NCI-H1092 (cell line): ENCODE measurements around the gene SLC38A6.

ENCODE experiments used
- DNase-seq: peaks from one replicate; lab custom pipeline; 2025; lab: John Stamatoyannopoulos, UW

Gene SLC38A6

GRCh38 chr14:60980811-60981632, at the start of gene SLC38A6, which contains the start of gene TRMT5:
Gene SLC38A6 (plus strand): TSS chr14:60981245. CDS start chr14:60981278, 33 bp downstream.
Gene TRMT5 (minus strand): TSS chr14:60981079. CDS start chr14:60980973, 106 bp downstream.
- DNase-seq, result peak; percentile 95

- DNase-seq, result no peak
Measured at GRCh38 chr14:60933920-60934655, 47.0 kb upstream of the SLC38A6 start.

- no peak for DNase-seq
Measured at GRCh38 chr14:60935319-60935718, 45.7 kb upstream of the SLC38A6 start.

- DNase-seq, result no peak
Measured at GRCh38 chr14:60943637-60944032, 37.4 kb upstream of the SLC38A6 start.

DNA sequence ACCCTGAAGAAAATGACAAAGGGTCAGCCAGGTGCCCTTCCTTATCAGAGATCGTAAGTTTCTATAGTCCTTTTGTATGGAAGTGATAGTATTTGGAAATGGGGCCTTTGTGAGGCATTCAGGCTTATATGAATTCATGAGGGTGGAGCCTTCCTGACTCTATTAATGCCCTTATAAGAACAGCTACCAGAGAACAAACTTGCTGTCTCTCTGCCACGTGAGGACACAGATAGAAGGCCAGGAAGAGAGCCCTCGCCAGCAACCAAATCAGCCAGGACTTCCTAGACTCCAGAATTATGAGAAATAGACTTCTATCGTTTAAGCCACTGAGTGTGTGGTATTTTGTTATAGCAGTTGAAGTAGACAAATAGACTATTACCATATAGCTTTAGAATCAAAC, 36.8 kb upstream of the SLC38A6 start:
- DNase-seq, result no peak

DNA sequence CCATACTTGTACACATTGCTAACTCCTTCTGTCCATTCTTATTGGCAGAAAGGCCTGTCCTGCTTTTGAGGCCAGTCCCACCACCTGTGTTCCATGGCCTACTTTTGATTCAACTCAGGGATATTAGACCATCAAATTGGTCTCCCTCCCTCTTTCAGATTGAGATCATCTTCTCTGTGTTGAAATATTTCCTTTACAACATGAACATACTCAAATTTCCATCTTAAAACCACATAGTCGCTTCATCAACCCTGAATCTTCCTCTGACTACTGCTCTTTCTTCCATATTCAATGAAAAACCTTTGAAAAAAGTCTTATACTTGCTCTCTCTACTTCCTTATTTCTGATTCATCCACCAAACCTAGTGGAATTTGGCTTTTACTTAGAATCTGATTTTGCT, 35.1 kb upstream of the SLC38A6 start:
- no peak for DNase-seq

- DNase-seq, result no peak
Measured at GRCh38 chr14:60946773-60947172, 34.3 kb upstream of the SLC38A6 start.

GRCh38 chr14:60951776-60952435, 29.1 kb upstream of the SLC38A6 start:
- DNase-seq, result no peak

GRCh38 chr14:60956202-60956601, 24.8 kb upstream of the SLC38A6 start:
- DNase-seq, result no peak

DNA sequence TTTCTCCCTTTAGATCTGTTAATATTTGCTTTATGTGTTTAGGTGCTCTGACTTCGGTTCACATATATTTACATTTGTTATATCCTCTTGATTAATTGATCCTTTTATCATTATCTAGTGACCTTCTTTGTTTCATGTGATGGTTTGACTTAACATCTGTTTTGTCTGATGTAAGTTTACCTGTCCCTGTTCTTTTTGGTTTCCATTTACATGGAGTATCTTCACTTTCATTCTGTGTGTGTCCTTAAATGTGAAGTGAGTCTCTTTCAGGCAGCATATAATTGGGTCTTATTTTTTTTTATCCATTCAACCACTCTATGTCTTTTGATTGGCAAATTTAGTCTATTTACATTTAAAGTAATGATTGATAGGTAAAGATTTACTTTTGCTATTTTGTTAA, 24.4 kb upstream of the SLC38A6 start:
- DNase-seq, result no peak

GRCh38 chr14:60958146-60958545, 22.9 kb upstream of the SLC38A6 start:
- DNase-seq, result peak; percentile 3

DNA sequence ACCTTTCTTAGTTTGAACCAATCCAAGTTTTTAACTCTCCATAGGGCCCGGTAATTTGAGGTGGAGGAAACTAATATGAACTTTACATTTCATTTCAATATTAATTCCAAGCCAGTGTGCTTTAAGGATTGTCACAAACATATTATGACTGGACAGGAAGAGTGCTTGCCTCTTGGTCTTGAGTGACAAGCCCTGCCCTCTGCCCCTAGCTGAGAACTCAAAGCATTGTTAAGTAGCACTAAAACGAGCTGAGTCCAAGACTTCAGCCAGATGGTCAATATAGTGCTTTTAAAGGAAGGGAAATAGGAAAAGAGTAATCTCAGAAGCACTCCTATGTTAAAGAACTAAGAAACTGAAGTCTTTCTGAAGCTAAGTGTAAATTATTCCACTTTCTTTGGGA, 17.3 kb upstream of the SLC38A6 start:
- no peak for DNase-seq

GRCh38 chr14:60964904-60965303, 16.1 kb upstream of the SLC38A6 start:
- no peak for DNase-seq

DNA sequence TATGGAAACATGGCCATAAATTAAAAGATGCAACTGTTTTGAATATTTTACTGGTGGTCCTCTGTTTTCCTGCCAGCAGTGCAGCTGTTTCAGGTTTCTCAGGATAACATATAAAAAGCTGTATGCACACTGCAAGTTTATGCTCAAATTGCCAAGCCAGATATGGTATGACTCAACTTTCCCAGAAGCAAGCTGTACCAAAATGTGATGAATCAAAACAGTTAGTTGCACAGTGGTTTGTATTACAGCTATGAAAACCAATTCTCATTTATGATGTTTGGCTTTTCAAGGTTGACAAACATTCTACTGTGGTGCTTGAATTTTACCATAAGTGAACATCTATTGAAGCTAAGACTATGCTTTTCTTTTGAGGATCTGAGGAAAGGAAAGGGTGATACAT, 15.6 kb upstream of the SLC38A6 start:
- no peak for DNase-seq

GRCh38 chr14:60968099-60968498, 12.9 kb upstream of the SLC38A6 start:
- no peak for DNase-seq

GRCh38 chr14:60968671-60969070, 12.4 kb upstream of the SLC38A6 start:
- no peak for DNase-seq

GRCh38 chr14:60970146-60970545, 10.9 kb upstream of the SLC38A6 start:
- DNase-seq, result no peak

DNA sequence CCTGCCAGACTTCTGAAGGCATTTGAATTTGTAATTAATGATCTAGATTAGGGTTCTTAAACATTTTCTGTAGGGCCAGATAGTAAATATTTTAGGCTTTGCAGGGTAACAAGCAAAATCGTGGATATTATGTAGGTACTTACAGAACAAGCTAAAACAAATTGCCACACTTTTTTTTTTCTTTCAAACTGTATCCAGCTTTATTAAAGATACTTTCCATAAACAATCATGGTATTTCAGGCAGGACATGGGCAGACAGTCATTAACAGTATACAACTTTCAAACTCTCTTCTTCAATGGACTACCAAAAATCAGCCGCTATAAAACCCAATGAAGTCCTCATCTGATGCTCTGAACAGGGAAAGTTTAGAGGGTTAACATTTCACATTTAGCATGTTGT, 9.8 kb upstream of the SLC38A6 start:
- DNase-seq, result no peak

- no peak for DNase-seq
Measured at GRCh38 chr14:60972295-60972694, 8.8 kb upstream of the SLC38A6 start.

GRCh38 chr14:60973070-60973469, 8.0 kb upstream of the SLC38A6 start:
- no peak for DNase-seq

- DNase-seq, result no peak
Measured at GRCh38 chr14:60974090-60974651, 6.9 kb upstream of the SLC38A6 start.

DNA sequence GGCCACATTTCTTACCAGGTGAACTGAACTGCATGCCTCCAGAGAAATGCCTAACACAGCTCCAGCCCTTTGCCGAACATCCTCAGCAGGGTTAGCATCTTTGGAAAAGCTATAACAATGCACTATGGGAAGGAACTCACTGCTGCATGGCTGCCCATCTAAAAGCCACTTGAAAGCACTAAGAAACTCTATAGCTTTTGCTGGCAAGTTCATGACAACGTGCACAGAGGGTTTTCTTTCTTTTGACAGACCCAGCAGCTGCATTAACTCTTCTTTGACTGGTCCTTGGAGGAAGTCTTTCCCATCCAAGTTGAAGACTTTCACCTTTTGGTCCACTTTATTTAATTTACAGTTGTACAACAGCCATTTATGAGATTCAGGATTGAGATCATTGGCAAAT, 5.5 kb upstream of the SLC38A6 start:
- no peak for DNase-seq
